ENCODE results near the gene SH3PXD2A.
"Not testable (repeated sequence)": the region's sequence is repeated elsewhere in the genome, so short reads cannot be mapped to it uniquely, and the experiment has no call there.

The SH3PXD2A gene

DNA sequence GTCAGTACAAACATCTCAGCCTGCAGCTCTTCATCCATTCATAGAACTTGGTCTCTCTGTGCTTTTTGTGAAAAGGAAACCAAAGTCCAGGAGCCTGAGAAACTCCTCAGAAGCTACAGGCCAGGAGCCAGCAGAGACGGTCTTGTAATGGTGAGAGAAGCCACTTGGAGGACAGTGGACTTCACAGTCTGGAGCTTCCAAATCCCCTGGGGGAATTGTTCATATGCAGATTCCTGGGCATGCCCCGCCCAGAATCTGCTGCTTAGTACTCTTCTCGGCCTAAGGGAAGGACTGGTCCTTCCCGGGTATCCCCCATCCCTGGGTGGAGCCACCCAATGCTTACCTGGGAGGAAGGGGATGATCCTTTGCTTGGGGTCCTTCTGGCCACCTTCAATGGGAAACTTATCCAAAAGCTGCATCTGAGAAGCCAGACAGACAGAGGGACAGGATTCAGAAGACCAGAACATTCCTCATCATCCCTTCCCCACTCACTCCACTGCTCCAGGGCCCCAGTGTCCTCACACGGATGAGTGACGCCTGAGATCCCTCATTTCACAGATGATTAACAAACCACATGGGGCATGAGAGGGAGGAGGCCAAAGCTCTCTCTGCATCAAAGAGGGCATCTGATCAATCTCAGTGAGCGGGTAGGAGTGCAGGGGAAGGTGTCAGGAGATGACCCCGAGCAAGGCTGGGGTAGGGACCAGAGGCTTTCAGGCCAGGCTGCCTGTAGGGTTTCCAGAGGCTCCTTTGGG is 88.4 kb downstream of the SH3PXD2A start:
- no peak for DNase-seq (ENCODE audit: low spot score)

DNA sequence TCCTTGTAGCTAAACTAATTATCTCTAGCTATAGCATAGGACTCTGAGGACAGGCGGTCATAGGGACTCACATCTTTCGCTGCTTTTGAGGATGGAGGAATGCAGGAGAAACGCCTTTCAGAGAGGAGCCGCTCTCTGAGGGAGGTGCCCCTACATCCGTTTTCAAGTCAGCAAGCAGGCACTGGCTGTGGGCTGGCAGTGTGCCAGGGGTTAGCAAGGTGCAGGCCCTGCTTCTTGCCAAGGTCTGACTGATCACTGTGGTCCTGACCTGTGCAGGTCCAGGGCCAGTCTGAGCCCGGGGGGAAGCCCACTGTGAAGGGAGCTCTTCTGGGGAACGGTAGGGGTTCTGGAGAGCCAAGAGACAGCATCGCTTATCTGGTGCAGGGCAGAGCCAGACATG is 89.4 kb downstream of the SH3PXD2A start:
- DNase-seq (ENCODE audit: low spot score), result no peak

DNA sequence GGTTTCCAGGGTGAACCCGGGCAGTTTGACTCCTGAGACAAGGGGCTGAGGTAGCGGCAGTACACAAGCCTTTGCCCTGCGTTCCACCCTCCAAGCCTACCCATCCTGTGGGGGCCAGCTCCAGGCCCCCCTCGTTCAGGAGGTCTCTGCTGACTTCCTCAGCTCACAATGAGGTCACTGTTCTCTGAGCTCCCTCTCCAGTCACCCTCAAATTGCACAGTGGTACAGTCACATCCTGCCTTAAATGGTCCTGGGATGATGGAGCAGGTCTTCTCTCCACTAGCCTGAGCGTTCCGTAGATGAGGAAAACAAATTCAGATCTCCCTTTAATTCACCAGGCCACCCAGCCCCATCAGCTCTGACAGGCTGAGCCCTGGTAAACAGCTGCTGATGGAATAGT is 90.2 kb downstream of the SH3PXD2A start:
- DNase-seq (ENCODE audit: low spot score), result peak; percentile 45

DNA sequence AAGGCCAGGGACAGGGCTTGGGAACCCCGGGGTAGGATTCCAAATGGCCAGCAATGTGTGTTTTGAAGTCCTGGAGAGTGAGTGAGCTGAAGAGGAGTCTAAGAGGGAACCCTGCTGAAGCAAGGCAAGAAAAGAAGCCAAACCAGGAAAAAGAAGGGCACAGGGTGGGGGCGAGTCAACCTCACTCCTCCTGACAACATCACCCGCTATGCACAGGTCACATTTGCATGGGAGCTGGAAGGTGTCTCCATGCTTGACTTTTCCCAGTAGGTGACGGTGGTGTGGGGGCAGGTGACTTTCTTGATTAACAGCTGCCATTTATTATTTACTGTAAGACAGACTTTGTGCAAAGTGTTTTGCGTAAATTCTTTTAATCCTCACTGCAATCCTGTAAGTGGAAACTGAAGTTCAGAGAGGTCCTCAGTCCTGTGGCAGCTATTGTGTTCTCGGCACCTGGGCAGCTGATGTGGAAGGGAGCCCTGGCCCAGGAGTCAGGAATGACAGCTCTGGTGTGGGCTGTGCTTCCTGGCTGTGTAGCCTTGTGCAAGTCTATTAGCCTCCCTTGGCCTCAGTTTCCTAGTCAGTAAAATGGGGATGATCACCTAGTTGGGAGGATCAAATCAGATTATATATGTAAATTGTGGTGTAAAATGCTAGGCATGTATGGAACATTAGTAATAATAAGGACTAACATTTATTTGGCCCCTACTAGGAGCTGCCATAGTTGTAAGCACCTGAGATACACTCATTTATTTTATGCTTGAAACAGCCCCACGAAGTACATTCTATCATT is 90.9 kb downstream of the SH3PXD2A start:
- no peak for DNase-seq (ENCODE audit: low spot score)

DNA sequence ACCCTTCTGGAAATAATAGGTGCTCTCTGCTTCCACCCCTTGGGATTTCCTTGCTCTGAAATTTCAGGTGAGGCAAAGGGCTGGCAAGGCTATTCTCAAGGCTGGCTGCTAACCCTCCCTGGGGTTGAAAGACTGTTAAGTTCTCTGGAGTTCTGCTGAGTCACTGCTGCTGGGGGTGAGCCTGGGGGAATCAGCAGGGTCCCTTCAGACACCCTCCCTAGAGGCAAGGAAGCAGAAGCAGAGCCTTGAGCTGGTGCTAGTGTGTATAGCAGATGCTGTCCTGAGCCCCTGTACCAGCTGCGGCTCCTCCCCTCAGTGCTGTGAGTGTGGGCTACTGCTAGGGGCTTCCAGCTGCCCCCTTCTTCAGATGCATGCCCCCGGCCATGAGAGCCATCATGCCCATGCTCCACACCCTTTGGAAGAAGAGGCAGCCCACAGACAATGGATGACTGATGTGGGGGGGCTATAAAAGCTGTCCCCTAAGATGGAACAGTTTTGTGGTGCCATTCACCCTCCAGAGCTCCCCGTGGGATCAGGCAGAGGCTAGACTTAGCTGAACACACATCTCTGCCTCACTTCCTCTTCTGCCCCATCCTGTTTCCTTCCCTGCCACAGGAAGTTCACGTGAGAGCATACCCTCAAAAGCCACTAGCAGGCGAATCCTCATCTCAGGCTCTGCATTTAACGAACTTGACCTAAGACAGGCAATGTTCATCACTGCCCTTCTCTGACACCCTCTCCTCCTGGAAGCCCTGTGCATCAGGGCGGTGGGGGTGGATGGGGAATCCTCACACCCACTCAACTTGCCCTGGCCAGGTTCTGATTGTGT is 91.8 kb downstream of the SH3PXD2A start:
- no peak for DNase-seq (ENCODE audit: low spot score)

DNA sequence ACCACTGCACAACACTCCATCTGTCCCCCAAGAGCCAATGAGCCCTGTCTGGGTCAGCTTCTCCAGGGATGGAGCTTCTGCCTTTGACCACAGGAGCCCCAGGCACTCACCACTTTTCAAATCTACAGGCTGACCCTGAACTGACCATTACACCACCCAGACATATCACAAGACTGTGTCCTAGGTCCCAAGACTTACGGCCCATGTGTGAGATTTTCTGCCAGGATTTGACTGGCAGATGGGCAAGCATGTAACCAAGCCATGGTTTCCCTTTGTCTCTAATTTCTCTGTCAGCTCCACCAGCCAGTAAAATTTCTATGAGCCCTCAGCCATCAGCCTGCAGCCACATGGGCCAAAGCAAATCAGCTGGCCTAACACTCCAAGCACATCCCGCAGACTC is 92.5 kb downstream of the SH3PXD2A start:
- DNase-seq (ENCODE audit: low spot score), result no peak

DNA sequence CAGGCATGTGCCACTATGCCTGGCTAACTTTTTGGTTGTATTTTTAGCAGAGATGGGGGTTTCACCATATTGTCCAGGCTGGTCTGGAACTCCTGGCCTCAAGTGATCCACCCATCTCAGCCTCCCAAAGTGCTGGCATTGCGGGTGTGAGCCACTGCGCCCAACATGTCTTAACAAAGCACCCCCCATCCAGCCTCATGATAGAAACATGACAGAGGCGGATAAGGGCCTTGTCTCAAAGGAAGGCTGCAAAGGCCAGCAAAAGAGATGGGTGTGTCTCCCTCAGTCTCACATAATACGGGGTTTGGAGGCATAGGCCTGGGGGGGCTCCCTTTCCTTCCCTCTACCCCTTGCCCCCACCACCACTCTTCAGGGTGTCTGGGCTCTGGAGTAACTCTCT is 93.2 kb downstream of the SH3PXD2A start:
- DNase-seq (ENCODE audit: low spot score), result no peak

DNA sequence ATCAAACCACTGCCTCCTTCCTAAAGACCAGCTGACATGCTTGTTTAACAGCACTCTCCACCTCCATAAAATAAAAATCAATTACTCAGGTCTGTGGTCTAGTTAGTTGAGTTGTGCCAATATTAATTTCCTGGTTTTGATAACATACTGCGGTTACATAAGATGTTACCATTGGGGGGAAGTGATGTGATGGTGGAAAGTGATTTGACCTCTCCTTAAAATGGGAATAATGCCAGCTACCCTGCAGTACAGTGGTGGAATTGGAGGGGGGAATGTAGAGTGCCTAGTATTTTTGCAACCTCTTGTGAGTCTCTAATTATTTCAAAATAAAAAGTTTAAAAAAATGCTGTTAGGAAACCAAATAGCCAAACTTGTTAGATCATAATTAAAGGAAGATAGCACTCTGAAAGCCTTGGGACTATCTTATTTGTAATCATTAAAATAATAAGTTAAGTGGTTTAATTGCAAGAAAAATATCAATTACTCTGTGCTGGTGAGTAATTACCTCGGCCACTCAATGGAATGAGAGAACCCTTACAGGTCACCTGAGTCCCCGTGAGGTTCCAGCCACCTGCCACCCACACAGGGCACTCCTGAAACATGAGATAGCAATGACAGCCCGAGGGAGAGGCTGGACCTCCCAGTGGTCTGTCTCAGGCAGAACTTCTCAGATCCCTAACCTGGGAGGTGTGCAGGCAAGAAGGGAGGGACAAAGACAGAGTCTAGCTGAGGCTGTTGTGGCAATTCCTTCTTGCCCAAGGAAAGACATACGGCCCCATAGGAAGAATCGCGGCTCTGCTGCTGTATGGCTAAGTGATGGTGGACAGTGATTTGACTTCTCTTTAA is 94.1 kb downstream of the SH3PXD2A start:
- no peak for DNase-seq (ENCODE audit: low spot score)

DNA sequence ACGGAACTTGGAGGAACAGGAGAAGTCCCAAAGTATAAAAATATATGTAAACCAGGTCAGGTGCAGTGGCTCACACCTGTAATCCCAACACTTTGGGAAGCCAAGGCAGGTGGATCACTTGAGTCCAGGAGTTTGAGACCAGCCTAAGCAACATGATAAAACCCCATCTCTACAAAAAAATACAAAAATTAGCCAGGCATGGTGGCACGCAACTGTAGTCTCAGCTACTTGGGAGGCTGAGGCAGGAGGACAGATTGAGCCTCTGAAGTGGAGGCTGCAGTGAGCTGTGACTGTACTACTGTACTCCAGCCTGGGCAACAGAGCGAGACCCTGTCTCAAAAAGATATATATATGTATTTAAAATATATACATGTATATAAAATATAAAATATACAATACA is 95.1 kb downstream of the SH3PXD2A start:
- not testable (repeated sequence) for DNase-seq (ENCODE audit: low spot score)

DNA sequence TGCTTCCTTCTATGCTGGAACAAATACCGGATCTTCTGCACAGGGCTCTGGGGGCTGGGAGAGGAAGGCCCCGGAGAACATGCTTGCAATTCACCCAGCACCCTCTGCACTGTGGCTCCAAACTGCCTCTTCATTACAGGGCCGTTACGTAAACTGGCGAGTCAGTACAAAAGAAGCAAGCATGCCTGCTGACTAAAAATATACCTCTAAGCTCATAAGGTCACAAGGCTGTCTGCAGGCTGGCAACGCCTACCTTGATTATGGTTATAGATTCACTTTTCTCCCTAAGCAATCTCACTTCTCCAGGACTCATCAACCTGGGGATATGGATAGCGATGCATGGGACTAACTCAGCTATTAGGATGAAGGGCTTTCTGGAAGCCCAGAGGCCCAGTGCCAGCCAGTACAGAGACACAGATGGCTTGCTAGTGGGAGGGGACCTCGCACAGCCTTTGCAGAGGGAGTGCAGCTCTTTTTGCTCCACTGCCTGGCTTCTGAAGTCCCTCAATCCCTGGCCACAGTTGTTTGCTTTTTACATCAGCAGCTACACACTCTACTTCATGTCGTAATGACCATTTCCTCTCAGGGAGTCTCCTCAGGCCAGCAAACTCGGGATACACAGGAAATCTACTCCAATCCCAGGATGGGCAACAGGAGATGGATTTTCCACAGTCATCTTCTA is 96.1 kb downstream of the SH3PXD2A start:
- DNase-seq (ENCODE audit: low spot score), result peak; percentile 62

DNA sequence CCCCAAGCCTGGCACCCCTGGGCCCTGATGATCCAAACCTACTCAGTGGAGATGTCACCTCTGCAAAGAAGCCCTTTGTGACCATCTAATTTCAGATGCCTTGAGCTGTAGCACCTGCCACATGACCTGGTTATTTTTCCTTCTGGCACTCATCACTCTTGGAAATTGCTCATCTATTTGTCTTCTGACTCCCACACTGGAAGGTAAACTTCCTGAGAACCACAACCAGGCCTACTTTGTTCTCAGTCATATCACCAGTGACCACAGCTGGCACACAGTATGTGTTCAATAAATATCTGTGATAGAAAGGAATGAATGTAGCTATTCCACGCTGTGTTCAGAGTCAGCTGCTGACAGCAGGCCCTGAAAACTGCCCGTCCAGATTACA is 97.1 kb downstream of the SH3PXD2A start:
- DNase-seq (ENCODE audit: low spot score), result no peak

DNA sequence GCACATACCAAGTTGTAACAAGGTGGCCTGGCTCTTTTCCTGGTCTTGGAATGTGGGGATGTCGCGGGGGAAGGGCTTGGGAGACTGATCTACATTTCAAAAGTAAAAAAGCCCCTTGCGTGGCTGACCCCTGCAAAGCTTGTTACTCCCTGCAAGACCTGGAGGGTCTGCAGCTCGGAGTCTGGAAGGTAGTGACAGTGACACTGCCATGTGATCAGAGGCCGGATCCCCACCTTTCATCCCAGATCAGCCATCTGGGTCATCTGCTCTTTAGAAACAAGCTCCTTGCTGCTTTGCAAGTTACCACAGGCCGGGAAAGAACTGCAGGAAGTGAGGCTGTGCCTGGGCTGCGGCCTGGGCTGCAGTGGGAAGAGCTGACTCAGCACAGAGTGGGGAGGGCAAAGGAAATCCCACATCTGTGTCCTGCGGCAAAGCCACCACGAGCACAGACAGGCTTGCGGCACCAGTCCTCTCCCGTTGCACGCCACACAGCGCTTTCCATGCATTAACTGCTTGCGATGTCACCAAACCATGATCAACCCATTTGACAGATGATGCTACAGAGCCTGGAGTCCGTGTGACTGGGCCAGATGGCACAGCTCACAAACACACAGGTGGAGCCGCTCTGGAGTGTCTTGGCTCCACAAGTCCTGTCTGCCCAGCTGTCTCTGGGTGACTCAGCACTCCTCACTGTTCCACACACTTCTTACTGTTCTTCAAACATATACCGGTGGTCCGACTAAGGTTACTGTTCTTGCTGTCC is 97.7 kb downstream of the SH3PXD2A start:
- peak; percentile 40 for DNase-seq (ENCODE audit: low spot score)

DNA sequence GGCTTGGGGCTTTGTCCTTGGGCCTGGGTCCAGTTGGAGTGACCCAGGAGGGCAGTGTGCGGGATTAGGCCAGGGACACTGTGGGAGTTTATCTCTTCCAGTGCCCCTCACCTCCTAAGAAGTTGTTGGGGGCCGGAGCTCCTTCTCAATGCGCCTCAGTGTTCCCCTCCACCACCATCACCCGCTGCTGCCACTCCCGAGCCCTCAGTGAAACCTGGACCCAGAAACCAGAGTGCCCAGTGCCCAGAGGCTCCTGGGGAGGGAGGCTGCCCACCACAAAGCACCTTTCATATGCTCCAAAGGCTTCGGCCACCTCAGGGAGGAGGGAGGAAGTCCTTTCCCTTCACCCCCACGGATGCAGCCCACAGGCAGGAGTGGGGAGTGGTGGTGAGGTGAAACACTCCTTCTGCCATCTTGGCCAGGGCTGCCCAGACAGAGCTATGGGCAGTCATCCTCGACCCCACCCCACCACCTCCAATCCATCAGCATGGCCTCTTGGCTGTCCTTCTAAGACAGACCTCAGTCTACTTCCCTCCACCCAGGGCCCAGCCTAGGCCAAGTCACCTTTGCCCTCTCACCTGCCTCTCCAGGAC is 99.0 kb downstream of the SH3PXD2A start:
- DNase-seq (ENCODE audit: low spot score), result no peak

DNA sequence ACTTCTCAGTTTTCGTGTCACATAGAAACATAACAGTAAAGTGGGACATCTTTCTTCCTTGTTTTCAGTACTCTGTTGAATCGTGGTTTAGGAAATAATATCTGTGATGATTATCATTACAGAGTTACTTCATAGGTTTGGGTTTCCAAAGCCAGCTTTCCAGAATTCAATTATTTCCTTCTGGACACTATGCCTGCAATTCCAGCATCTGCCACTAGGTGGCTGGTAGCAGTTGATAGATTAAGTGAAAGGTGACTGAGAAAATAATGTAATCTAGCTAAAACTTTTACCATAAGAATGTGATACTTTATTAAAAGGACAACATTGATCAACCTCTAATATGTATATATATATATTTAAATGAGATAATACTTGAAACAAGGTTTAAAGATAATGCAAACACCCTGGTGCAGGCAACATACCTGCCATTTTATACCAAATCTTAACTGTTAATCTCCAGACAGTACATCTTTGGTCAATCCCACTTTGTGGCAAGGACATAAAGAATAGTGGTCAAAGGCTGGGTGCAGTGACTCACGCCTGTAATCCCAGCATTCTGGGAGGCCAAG is 102.6 kb downstream of the SH3PXD2A start:
- DNase-seq (ENCODE audit: low spot score), result no peak

DNA sequence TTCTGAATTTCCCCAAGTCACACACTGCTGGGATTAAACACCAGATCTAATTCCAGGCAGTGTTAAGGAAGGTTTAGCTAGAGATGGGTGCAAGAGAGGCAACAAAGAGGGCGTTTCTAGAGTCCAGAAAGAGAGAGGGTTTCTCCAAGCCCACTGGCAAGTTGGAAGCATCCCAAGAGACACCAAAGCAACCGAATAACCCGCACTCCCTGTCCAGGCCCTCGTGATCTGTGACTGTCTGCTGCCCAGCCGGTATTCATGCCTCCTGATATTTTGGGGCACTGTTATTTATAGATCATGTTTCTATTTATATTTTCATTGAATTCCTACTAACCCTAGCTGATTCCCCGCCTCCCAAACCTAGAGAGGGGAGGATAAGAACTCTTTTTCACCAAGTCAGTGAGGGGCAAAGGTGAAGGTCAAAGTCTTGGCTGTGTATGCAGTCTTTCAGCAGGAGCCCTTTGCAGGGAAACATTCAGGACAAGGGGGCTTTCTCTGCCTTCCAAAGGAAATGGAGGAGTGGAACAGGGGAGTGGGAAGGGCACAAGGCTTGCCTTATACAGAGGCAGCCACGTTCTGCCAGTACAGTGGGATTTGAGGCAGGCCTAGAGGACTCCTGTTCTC is 103.6 kb downstream of the SH3PXD2A start:
- no peak for DNase-seq (ENCODE audit: low spot score)

DNA sequence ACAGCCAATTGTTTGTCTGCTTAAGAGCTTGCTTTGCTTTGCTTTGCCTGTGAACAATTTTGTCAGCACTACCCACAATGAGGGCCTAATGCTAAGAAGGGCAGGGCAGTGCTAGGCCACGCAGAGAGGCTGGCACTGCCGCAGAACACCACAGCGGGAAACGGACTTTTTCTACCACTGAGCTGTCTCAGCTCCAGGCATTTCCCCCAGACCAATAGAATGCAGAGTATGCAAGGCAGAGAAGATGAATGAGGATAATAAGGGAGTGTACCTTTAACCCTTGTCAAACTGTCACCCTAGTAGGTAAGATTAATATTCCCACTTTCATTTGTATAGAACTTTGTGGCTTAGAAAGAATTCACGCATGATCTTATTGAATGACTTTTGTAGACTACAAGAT is 104.5 kb downstream of the SH3PXD2A start:
- no peak for DNase-seq (ENCODE audit: low spot score)

DNA sequence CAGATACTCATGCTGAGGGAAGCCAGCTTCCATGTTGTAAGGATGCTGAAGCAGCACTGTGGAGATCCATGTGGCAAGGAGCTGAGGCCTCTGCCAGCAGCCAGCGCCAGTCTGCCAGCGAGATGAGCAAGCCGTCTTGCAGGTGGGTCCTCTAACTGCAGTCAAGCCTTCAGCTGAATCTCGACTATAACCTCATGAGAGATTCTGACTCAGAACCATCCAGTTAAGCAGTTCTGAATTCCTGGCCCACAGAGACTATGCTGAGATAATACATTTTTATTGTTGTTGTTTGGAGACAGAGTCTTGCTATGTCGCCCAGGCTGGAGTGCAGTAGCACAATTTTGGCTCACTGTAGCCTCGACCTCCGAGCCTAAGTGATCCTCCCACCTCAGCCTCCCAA is 105.6 kb downstream of the SH3PXD2A start:
- DNase-seq (ENCODE audit: low spot score), result no peak

DNA sequence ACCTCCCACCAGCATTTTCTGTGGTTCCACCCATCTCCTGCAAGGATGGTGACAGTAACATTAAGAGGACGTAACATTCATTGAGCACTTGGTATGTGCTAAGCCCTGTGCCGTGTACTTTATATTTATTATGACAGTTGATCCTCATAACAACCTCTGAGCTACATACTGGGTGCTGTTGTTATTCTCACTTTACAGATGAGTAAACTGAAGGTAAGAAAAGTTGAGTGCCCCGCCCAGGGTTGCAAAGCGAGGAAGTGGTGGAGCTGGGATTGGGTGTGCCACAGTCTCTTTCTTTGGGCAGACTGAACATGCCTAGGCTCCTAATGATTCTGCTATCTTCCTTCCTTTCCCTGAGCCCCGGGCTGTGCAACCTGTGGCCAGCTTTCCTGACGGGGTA is 107.4 kb downstream of the SH3PXD2A start:
- no peak for DNase-seq (ENCODE audit: low spot score)

DNA sequence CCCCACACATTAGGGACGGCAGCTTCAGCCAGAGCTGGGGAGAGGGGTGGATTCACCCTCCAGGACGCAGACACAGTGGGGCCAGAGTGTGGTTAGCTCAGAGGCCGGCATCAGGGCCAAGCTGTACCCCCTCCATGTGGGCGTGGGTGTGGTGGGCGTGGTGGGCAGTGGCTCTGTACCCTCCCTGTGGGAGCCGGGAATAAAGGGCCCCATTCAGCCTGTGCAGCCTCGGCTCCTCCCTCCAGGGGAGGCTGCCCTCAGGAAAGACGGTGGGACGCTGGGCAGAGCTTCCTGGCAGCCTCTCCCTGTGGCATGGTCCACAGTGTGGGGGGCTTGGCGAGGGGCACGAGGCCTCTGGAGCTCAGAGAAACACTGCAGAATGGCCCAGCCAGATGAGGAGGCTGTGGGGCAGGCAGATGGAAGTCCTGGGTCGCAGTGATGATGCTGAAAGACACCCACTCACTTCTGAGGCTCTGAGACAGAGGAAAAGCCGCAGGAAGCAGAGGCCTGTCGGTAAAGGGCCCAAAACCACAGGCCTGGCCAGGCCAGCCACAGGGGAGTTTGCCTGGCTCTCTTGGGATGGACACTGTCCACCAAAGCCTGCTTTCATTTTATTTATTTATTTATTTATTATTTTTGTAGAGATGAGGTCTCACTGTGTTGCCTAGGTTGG is 108.0 kb downstream of the SH3PXD2A start:
- no peak for DNase-seq (ENCODE audit: low spot score)

All from AG08396 (cell line).